ENCODE measurements around the gene SERGEF. TPM values are rescaled to one million over a fixed set of nuclear protein-coding genes. Genes with fewer than 3 reads are reported as not detected.

Gene SERGEF
- polyA plus RNA-seq, 3 donors: 14.3 to 33.7 (median 33.3) TPM

DNA sequence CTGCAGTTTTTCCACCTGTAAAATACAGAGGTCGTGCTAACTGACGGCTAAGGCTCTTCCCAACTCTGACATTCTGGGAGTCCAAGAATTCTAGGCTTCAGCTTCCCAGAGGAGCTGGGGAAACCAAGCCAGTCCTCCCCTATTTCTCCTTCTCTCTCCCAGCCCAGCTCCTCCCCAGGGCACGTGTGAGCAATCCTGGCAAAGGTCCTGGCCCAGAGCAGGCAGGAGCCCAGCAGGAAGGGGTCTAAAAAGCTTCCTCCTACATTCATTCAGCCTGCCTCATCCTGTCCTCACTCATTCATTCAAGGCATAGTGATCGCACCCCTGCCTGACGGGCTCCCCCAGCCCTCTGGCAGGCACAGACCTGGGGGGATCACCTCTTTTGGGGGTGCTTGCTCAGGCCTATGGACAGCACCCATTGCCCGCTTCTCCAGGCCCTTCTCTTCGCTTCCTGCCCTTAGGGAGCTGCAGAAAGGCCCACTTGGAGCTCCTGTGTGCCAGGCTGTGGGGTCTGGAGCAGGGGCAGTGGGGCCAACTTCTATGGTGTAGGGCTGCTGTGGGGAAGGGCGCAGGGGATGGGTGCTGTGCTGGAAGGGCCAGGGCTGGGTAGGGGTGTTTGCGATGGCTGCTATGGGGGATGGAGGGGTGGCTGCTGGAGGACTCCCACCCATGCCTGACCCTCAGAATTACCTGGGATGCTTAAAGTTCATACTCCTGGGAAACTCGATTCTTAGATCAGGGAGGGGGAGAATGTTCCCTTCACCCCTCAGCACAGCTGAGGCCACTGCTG is 268.5 kb downstream of the SERGEF start:
- Mint-ChIP-seq H3K9me3 (no peaks in the 10 kb centered on the region), H3K36me3 (no peaks in the 10 kb centered on the region), H3K27me3 (ENCODE audit: low read depth in 3 of 3) (peaks cover 10 to 12% (median 12%) of the 10 kb centered on the region in 3 donors), H3K4me1 (no peaks in the 10 kb centered on the region), H3K4me3 (no peak overlapping the region), H3K27ac (no peak overlapping the region)
- no peak overlapping the region for H3K4me2 ChIP-seq (replicated peaks; ENCODE audit: extremely low read depth, low read length, poor library complexity, severe bottlenecking)
- no peak overlapping the region for H3K27ac ChIP-seq (ENCODE audit: low read depth in 1 of 2, low read length in 2 of 2)
- intact Hi-C loops (cut with micrococcal nuclease): no loop called here
- TF ChIP-seq, protein P1, sequence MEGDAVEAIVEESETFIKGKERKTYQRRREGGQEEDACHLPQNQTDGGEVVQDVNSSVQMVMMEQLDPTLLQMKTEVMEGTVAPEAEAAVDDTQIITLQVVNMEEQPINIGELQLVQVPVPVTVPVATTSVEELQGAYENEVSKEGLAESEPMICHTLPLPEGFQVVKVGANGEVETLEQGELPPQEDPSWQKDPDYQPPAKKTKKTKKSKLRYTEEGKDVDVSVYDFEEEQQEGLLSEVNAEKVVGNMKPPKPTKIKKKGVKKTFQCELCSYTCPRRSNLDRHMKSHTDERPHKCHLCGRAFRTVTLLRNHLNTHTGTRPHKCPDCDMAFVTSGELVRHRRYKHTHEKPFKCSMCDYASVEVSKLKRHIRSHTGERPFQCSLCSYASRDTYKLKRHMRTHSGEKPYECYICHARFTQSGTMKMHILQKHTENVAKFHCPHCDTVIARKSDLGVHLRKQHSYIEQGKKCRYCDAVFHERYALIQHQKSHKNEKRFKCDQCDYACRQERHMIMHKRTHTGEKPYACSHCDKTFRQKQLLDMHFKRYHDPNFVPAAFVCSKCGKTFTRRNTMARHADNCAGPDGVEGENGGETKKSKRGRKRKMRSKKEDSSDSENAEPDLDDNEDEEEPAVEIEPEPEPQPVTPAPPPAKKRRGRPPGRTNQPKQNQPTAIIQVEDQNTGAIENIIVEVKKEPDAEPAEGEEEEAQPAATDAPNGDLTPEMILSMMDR (IDR thresholded peaks at IDR 0.05): no peak
- no peaks in the 10 kb centered on the region for H4K20me1 ChIP-seq (ENCODE audit: insufficient read depth, low read length)
- H3K9me3 ChIP-seq (replicated peaks in 1 of 2; ENCODE audit: control insufficient read depth in 1 of 2, insufficient read depth in 1 of 2, low read length in 2 of 2): no peaks in the 10 kb centered on the region
- WGBS (ENCODE audit: insufficient coverage): 76% methylated on average over 8 of the region's 10 CpGs
- no peaks in the 10 kb centered on the region for H3K36me3 ChIP-seq (replicated peaks in 1 of 2; ENCODE audit: control insufficient read depth in 1 of 2, insufficient read depth in 2 of 2, low read length in 2 of 2)
- no peak overlapping the region for H3K9ac ChIP-seq (ENCODE audit: insufficient read depth, low read length, poor library complexity, severe bottlenecking)
- H3K79me2 ChIP-seq (ENCODE audit: insufficient read depth, low read length): no peaks in the 10 kb centered on the region
- H2AFZ ChIP-seq (ENCODE audit: insufficient read depth, low read depth, low read length, poor library complexity, severe bottlenecking): no peak overlapping the region
- DNase-seq: no peak
- H3K4me1 ChIP-seq (ENCODE audit: control insufficient read depth in 1 of 2, insufficient read depth in 2 of 2, low read length in 2 of 2): no peaks in the 10 kb centered on the region
- no peak overlapping the region for H3K4me3 ChIP-seq (replicated peaks in 1 of 3; ENCODE audit: low read depth in 2 of 3, low read length in 3 of 3)
- peaks cover 0 to 11% of the 10 kb centered on the region in 2 donors for H3K27me3 ChIP-seq (ENCODE audit: control insufficient read depth in 2 of 2, insufficient read depth in 2 of 2, low read length in 2 of 2)

DNA sequence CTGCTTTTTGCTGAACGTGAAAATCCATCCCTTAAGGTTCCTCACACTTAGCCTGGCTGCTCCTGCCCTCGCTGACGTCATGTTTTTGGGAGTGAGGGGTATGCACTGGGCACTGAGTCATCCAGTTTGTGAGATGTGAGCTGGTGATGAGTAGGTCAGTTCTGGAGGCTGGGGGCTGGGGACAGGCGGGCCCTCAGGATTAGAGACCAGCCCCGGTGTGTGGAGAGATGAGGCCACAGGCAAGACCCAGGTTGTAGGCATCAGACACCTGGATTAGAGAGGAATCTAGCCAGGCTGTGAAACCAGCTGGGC is 269.1 kb downstream of the SERGEF start:
- no peak overlapping the region for H3K4me2 ChIP-seq (replicated peaks; ENCODE audit: extremely low read depth, low read length, poor library complexity, severe bottlenecking)
- no peaks in the 10 kb centered on the region for H3K79me2 ChIP-seq (ENCODE audit: insufficient read depth, low read length)
- no peaks in the 10 kb centered on the region for H4K20me1 ChIP-seq (ENCODE audit: insufficient read depth, low read length)
- Mint-ChIP-seq H3K9me3 (no peaks in the 10 kb centered on the region), H3K27me3 (ENCODE audit: low read depth in 3 of 3) (peaks cover 10 to 12% (median 12%) of the 10 kb centered on the region in 3 donors), H3K27ac (no peak overlapping the region), H3K4me1 (no peaks in the 10 kb centered on the region), H3K4me3 (no peak overlapping the region), H3K36me3 (no peaks in the 10 kb centered on the region)
- no peaks in the 10 kb centered on the region for H3K4me1 ChIP-seq (ENCODE audit: control insufficient read depth in 1 of 2, insufficient read depth in 2 of 2, low read length in 2 of 2)
- H3K36me3 ChIP-seq (replicated peaks in 1 of 2; ENCODE audit: control insufficient read depth in 1 of 2, insufficient read depth in 2 of 2, low read length in 2 of 2): no peaks in the 10 kb centered on the region
- no peak overlapping the region for H3K9ac ChIP-seq (ENCODE audit: insufficient read depth, low read length, poor library complexity, severe bottlenecking)
- H3K27me3 ChIP-seq (ENCODE audit: control insufficient read depth in 2 of 2, insufficient read depth in 2 of 2, low read length in 2 of 2): peaks cover 0 to 17% of the 10 kb centered on the region in 2 donors
- no peaks in the 10 kb centered on the region for H3K9me3 ChIP-seq (replicated peaks in 1 of 2; ENCODE audit: control insufficient read depth in 1 of 2, insufficient read depth in 1 of 2, low read length in 2 of 2)
- no peak overlapping the region for H3K27ac ChIP-seq (ENCODE audit: low read depth in 1 of 2, low read length in 2 of 2)
- intact Hi-C loops (cut with micrococcal nuclease): no loop called here
- no peak overlapping the region for H3K4me3 ChIP-seq (replicated peaks in 1 of 3; ENCODE audit: low read depth in 2 of 3, low read length in 3 of 3)
- H2AFZ ChIP-seq (ENCODE audit: insufficient read depth, low read depth, low read length, poor library complexity, severe bottlenecking): no peak overlapping the region
- 100% methylated on average over 1 of the region's 5 CpGs for WGBS (ENCODE audit: insufficient coverage)
- no peak for DNase-seq
- TF ChIP-seq, protein P1 (IDR thresholded peaks at IDR 0.05): no peak

Measured in CD14-positive monocyte (primary cell).